ENCODE results near the gene RPS10.
"Not testable (repeated sequence)": the region's sequence is repeated elsewhere in the genome, so short reads cannot be mapped to it uniquely, and the experiment has no call there.

RPS10 gene

DNA sequence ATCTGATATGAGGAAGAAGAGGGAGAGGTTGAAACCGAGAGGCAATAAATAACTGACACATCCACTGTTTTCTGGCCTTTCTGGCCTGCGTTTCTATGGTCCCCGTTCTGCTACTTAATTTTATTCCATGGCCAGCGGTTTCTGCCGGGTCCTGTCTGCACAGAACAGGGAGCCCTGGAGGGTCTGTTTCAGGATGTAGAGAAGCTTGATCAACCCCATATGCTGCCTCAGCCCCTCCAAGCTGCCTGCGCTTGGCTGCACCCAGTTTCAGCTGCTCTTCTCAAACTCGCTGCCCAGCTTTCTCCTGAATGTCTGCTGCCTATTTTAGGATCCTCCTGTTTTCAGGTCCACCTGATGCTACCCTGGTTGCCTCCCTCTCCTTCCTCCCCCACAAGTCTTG, 21.5 kb upstream of the RPS10 start:
- DNase-seq, result no peak

DNA sequence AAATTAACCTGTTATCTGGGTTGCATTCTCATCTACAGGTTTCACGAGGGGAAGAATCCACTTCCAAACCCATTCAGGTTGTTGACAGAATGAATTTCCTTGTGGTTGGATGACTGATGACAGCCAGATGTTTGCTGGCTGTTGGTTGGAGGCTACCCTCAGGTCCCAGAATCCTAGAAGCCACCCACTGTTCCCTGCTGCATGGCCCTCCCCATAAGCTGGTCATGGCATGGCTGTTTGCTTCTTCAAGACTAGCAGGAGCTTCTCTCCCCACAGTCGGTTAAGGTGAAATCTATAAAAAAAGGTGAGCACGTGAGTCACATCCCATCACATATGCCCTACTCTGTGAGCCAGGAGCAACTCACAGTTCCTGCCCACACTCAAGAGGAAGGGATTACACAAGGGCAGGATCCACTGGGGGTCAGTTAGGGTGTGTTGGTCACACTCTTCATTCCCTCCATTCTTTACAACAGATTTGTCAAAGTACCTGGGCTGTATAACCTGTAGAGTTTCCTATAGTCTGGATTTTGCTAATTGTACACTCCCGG, 19.5 kb upstream of the RPS10 start:
- no peak for DNase-seq

DNA sequence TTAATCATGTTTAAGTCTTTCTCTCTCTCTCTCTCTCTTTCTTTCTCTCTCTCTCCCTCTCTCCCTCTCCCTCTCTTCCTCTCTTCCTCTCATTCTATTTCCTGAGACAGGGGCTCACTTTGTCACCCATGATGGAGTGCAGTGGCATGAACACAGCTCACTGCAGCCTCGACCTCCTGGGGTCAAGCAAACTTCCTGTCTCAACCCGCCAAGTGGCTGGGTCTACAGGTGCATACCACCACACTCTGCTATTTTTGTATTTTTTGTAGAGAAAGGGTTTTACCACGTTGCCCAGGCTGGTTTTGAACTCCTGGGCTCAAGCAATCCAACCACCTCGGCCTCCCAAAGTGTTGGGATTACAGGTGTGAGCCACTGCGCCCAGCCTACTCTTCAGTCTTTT, 15.7 kb upstream of the RPS10 start:
- DNase-seq, result no peak

DNA sequence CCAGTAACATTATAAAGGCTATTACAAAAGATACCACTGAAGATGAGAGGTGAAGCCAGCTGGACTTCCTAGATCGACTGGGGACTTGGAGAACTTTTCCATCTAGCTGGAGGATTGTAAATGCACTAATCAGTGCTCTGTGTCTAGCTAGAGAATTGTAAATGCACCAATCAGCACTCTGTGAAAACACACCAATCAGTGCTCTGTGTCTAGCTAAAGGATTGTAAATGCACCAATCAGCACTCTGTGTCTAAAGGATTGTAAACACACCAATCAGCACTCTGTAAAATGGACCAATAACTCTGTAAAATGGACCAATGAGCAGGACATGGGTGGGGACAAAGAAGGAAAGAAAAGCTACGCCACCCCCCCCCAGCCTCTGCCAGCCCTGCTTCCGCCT, 13.6 kb upstream of the RPS10 start:
- DNase-seq, result no peak

DNA sequence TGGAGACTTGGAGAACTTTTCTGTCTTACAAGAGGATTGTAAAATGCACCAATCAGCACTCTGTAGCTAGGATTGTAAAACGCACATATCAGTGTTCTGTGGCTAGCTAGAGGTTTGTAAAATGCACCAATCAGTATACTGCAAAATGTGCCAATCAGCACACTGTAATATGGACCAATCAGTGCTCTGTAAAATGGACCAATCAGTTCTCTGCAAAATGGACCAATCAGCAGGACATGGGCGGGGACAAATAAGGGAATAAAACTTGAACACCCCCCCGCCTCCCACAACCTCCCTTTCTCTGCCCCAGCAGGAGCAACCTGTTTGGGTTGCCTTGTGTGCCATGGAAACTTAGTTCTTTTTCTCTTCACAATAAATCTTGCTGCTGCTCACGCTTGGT, 12.8 kb upstream of the RPS10 start:
- no peak for DNase-seq

DNA sequence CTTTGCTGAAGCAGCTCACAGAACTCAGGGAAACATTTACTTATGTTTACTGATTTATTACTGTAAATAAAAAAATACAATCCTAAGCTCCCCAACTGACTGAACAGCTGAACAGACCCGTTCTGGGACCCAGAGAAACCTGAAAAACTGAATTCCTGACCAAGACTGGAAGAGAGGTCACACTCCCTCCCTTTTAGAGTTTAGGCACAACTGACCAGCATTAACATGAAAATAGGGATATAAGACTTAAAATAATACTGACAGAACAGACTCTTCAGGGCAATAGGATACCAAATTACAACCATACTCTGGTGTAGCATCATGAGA, 11.7 kb upstream of the RPS10 start:
- DNase-seq, result no peak

DNA sequence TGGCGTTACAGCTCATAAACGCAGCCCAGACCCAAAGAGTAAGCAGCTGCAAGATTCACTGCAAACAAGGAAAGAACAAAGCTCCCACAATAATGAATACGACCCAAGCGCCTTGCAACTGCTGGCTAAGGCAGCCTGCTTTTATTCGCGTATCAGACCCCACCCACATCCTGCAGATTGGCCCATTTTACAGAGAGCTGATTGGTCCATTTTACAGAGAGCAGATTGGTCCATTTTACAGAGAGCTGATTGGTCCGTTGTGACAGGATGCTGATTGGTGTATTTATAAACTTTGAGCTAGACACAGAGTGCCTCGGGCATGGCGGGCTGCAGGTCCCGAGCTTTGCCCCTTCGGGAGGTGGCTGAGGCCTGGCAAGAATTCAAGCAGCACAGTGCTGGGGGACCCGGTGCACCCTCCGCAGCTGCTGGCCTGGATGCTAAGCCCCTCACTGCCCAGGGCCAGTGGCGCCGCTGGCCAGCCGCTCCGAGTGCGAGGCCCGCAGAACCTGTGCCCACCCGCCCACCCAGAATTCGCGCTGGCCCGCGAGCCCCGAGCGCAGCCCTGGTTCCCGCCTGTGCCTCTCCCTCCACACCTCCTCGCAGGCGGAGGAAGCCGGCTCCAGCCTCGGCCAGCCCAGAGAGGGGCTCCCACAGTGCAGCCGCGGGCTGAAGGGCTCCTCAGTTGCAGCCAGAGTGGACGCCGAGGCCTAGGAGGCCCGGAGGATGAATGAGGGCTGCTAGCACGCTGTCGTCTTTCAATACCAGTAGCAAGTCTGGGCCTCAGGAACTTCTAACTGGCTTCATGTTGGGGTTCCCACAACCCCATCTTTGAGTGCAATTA, 11.2 kb upstream of the RPS10 start:
- DNase-seq, result no peak

DNA sequence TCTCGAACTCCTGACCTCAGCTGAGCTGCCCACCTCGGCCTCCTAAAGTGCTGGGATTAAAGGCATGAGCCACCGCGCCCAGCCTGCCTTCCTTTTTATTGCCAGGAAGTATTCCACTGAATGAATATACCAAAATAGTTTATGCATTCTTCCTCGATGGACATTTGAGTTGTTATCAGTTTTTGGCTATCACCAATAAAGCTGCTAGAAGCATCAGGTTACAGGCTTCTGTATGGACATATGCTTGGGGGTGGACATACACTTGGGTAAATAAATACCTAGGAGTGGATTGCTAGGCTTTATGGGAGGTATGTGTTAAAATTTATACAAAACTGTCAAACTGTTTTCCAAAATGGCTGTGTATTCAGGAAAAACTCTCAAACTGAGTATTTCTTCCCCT, 10.0 kb upstream of the RPS10 start:
- no peak for DNase-seq

DNA sequence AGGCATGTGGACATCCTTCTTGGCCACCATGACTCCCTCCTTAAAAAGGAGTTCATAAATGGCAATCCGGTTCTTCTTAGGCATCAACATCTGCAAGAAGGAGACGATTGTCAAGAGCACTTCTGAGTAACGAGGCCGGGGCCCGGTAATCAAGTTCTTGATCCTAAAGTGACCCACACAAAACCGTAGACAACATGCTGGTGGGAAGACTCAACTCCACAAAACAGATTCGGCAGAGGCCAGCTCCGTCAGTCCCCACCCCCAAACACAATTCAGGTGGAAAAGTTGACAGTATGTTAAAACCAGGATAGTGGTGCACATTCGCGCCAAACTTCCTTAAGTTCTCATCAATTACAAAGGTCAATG, 754 bp downstream of the RPS10 start:
- DNase-seq, result no peak

DNA sequence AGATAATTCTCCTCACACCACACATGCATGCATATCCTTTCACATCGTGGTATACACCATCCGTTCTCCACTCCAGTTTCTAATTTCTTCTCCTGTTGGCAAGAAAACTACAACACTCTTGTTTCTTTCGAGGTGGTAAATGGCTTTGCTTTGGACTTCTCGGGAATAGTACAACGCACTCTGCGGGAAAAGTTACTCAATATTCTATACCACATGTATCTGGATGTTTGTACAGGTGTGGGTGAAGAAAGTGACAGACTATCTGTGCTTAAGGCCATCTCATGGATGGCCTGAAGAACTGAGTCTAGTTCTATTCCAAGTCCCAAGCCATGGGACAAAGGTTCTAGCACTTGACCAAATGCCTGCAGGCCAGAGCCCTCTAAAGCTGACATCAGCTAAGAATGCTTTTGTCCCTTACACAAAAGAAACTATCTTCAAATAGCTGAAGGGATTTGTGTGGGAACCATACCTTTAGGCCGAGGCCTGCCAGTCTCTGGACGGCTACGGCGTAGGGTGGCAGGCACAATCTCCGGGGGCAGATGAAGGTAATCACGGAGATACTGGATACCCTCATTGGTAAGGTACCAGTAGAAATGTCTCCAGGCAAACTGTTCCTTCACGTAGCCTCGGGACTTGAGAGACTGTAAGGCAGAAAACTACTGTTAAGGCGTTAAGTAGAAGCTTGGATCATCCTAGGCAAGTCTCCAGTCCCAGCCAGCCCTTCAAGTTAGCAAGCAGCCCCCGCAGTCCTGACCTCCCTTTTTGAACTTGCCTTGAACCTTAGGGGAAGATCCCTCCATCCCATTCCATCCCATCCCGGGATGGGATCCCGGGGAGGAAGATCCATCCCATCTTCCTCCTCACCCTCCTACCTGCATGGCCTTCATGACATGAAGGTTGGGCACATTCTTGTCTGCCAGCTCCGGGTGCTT, 1.4 kb downstream of the RPS10 start:
- no peak for DNase-seq

DNA sequence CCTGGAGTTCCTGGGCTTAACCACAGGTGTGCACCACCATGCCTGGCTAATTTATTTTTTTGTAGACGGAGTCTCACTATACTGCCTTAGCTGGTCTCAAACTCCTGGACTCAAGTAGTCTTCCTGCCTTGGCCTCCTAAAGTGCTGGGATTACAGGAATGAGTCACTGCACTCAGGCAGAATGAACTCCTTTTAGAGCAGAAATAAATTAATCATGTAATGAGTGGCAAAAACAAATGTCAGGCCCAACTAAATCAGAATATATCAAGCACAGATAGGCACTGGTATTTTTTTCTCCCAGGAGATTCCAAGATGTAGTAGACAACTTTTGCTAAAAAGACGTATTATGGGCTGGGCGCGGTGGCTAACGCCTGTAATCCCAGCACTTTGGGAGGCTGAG, 2.6 kb downstream of the RPS10 start:
- DNase-seq, result no peak

DNA sequence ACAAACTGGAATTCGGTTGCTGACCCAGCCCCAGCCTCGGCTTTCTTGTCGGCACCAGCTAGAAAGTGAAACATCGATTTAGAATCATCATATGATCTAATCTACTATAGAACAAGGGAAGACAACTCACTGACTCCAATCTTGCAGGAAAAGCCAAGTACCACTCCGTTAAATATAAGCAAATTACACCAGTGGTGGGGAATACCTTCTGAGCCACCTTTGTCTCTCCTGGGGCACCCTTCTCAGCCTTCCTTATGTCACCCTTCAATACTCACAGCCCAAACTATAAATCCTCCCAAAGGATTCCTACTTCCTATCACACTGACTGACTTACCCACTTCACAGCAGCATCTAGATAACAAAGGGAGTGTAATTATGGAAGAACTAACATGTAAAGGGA, 7.5 kb downstream of the RPS10 start:
- no peak for DNase-seq

DNA sequence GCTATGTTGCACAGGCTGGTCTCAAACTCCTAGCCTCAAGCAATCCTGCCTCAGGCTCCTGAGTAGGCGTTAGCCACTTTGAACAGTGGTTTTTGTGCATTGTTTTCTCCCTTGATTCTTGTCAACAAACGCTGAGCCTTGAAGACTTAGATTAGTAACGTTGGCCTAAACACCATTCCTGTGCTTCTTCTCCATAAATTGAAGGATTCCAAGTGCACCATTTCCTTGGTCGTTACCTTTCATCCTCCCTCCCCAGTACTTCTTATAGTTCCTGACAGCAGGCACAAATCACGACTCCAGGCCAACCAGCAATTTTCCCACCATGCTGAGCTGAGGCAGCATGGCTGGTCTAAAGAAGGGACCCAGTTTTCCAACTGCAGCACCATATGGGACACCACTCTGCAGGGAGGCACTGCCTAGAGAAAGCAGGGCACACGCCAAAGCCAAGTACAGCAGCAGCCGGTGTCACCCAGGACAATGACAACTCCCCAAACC, 8.9 kb downstream of the RPS10 start:
- DNase-seq, result no peak

DNA sequence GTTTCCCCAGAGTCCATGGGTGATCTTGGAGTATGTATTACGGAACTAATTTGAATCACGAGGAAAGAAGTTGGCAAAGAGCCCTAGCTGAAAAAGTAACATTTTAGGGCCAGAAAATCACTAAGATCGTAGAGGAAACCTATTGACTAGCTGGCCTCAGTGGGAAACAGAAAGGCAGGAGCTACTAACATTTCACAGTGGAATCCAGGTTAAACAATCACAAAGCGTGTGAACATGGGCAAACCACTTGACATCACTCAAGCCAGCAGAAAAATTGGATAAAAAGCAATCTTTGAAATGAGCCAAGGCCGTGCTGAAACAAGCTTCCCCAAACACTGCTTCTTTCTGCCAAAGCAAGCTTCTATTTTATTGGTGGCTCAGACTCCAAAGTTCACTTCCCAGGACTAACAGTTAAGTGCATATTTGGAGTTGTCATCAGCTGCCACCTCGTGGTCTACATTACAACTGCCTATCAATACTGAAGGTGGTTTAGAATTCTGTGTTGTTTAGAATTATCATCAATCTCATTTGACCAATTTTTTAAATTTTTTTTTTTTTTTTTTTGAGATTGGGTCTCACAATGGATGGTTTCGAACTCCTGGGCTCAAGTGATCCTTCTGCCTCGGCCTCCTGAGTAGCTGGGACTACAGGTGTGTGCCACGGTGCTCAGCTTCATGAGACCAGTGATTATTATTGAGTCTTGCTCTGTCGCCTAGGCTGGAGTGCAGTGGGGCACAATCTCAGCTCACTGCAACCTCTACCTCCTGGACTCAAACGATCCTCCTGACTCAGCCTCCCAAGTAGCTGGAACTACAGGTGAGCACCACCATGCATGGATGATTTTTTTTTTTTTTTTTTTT, 10.6 kb downstream of the RPS10 start:
- peak; percentile 9 for DNase-seq

DNA sequence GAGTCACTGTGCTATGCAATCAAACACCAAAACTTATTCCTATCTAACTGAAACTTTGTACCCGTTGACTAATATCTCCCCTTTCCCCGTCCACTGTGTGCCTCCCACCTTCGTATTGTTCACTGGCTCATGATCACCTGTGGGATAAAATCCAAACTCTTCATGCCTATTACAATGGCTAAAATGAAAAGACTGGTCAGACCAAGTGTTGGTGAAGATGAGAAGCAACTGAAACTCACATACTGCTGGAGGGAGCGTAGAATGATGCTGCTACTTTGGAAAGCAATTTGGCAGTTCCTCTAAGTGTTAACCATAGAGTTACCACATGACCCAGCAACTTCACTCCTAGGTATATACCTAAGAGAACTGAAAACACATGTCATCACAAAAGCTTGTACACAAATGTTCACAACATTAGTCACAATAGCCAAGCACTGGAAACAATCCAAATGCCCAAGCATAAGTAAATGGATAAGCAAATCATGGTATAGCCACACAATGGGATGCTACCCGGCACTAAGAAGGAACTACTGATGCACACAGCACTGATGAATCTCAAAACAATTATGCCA, 13.1 kb downstream of the RPS10 start:
- no peak for DNase-seq

DNA sequence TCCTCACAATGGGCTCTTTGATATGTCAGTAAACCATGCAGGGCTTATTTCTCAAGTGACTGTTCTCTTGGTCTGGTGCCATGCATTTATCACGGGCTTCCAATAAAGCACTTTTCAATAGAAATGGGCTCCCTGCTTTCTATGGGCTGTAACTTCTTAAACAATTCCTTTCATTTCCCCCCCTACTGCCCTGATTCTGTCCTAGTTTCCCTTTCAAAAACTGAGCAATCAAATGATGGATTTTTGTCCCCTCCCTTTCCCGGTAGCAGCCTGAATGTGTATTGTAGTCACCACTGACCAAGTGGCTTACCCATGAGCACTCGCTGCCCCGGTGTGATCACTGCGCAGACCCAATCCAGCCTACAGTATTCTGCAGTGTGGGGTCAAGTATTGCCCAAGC, 13.9 kb downstream of the RPS10 start:
- no peak for DNase-seq

DNA sequence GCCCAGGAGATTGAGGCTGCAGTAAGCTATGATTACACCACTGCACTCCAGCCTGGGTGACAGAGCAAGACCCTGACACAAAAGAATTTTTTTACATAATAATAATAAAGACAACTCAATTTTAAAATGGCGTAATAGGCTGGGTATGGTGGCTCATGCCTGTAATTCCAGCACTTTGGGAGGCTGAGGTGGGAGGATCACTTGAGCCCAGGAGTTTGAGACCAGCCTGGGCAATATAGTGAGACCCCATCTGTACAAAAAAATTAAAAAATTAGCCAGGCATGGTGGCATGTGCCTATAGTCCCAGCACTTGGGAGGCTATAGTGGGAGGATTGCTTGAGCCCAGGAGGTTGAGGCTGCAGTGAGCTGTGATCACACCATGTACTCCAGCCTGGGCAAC, 18.0 kb downstream of the RPS10 start:
- DNase-seq, result not testable (repeated sequence)

DNA sequence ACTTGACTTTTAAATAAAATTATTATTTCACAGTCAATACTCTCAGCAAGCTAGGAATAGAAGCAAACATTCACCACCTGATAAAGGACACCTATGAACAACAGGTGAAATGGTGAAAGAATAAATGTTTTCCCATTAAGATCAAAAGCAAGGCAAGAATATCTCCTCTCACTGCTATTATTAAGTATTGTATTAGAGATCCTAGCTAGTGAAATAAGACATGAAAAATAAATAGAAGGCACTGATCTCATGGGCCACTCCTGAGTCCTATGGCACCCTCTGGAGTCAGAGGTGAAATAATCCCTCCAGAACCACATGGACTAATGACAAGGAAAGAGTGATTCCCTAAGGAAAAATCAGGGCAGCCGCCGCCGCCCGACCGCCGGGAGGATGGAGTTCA, 29.4 kb downstream of the RPS10 start:
- DNase-seq, result no peak

DNA sequence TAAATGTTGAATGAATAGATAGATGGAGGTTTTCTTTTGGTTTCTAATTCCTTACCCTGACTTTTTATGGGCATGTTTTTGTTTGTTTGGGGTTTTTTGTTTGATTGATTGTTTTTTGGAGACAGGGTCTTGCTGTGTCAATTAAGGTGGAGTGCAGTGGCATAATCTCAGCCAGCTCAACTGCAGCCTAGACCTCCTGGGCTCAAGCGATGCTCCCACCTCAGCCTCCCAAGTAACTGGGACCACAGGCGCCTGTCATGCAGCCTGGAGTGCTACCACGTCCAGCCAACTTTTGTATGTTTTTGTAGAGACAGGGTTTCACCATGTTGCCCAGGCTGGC, 31.9 kb downstream of the RPS10 start:
- no peak for DNase-seq

DNA sequence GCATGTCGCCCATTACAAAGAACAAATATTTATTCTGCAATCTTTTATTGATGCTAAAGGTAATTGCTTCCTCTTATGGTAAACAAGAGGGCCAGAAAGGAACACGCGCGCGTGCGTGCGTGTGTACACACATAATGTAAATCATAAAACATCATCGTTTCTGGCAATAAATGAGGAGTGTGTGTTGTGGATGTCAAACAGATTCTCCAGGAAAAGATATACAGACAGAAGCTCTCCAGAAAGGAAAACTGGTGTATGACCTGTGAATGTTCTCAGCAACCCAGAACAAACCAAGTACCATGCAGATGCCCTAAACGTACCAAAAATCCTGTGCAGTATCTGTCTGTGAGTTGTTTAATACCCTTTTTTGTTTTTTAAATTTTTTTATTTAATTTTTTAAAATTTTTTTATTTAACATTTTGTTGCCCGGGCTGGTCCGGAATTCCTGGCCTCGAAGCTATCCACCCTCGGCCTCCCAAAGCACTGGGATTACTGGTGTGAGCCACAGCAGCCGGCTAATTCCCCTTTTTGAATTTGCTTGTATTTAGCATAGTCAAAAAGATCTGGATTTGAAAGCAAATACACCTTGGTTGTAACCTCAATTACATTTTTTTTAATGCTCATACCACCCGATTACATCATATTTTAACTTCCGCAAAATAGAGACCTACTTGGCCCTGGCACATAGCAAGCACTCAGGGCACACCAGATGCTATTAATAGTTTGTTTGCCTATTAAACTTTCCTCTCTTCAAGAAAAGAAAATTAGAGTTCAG, 32.5 kb downstream of the RPS10 start:
- no peak for DNase-seq

DNA sequence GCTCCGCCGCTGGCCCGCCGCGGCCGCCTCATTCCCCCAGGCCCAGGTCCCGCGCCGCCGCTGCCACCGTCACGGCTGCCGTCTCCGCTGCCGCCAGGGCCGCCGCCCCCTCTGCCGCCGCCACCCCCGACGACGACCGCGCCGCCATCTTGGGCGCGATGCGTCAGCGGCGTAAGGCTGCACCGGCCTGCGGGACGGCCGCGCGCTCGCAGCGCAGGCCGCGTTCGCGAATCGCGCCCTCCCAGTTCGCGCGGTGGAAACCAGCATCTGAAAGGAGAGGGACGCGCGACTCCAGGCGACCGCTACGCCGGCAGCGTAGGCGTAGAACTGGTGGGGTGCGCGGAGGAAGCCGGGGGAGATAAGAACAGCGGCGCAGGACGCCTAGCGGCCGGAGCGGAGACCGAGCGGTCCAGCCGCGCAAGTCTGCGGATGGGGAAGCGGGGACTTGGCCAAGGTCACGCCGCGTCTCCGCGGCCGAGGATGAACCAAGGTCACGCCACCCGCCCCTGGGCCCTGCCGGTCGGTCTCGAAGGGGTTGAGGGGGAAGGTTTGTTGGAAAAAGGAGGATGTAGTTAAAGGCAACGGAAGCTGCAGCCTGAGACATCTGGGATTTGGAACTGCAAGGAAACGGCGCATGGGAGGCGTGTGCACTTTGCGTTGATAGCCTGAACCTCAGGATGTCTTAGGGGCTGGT, 33.2 kb downstream of the RPS10 start, which contains the start of gene NUDT3:
TSS of gene NUDT3 (minus strand) at position 173 of the 694 bp plus-strand sequence. CDS start 307 bp downstream, outside the sequence.
- DNase-seq, result peak; percentile 94

Measured in NCI-H1105 (cell line).